Stimulated activated CD8-positive, alpha-beta memory T cell treated with anti-CD3 and anti-CD28 coated beads, Interleukin-15, amount 100 ng/mL, for 1 hour (primary cell): ENCODE data around the gene AZI2.

Experiments
- DNase-seq: peaks from one replicate; pipeline ENCODE4 v3.0.0-alpha.2; 2020; ENCODE audit warnings: low read depth

Gene AZI2

GRCh38 chr3:28348629-28349468, at the start of gene AZI2, which contains the start of gene ZCWPW2:
TSS of gene AZI2 (minus strand) at chr3:28348824. CDS start at chr3:28340617, 8,207 bp downstream.
TSS of gene ZCWPW2 (plus strand) at chr3:28348721. CDS start at chr3:28413069, 64,348 bp downstream.
- DNase-seq = peak; percentile 82

- no peak for DNase-seq
Observed at GRCh38 chr3:28388978-28389377, 40.4 kb upstream of the AZI2 start.

- no peak for DNase-seq
Observed at GRCh38 chr3:28386049-28386448, 37.4 kb upstream of the AZI2 start.

GRCh38 chr3:28376424-28376823, 27.8 kb upstream of the AZI2 start:
- no peak for DNase-seq

GRCh38 chr3:28349469-28350000, 911 bp upstream of the AZI2 start:
- no peak for DNase-seq

- DNase-seq = no peak
Observed at GRCh38 chr3:28348265-28348628, 377 bp downstream of the AZI2 start.

- no peak for DNase-seq
Observed at GRCh38 chr3:28347374-28348264, 1.0 kb downstream of the AZI2 start.

- DNase-seq = no peak
Observed at GRCh38 chr3:28345690-28346089, 2.9 kb downstream of the AZI2 start.

- DNase-seq = no peak
Observed at GRCh38 chr3:28343144-28343543, 5.5 kb downstream of the AZI2 start.

- DNase-seq = no peak
Observed at GRCh38 chr3:28337230-28337629, 11.4 kb downstream of the AZI2 start.

- DNase-seq = no peak
Observed at GRCh38 chr3:28335246-28335645, 13.4 kb downstream of the AZI2 start.

- no peak for DNase-seq
Observed at GRCh38 chr3:28334552-28334951, 14.1 kb downstream of the AZI2 start.

GRCh38 chr3:28328188-28329151, 20.2 kb downstream of the AZI2 start:
- no peak for DNase-seq

GRCh38 chr3:28326458-28326926, 22.1 kb downstream of the AZI2 start:
- no peak for DNase-seq

- no peak for DNase-seq
Observed at GRCh38 chr3:28322464-28322863, 26.2 kb downstream of the AZI2 start.

GRCh38 chr3:28320981-28321380, 27.6 kb downstream of the AZI2 start:
- no peak for DNase-seq

GRCh38 chr3:28317438-28318022, 31.1 kb downstream of the AZI2 start:
- DNase-seq = no peak

GRCh38 chr3:28316226-28316625, 32.4 kb downstream of the AZI2 start:
- DNase-seq = no peak

GRCh38 chr3:28315711-28316110, 32.9 kb downstream of the AZI2 start:
- no peak for DNase-seq

- no peak for DNase-seq
Observed at GRCh38 chr3:28308196-28308595, 40.4 kb downstream of the AZI2 start.

- DNase-seq = no peak
Observed at GRCh38 chr3:28301688-28302087, 46.9 kb downstream of the AZI2 start.
